SK-N-SH (cell line): ENCODE results near the gene TRIM10. TPM values are rescaled to one million over a fixed set of nuclear protein-coding genes. Genes with fewer than 3 reads are reported as not detected.

ENCODE experiments used
- CTCF ChIA-PET: fragments of 300-600, 350-600 bp; formaldehyde crosslinking; extraction: SDS; loops from one replicate; lab custom pipeline; 2021; lab: Yijun Ruan, JAX
- POLR2A ChIA-PET: fragments of 350-600 bp; sonication (Branson Sonifier 250); formaldehyde crosslinking; extraction: SDS; loops from one replicate; lab custom pipeline; 2020; ENCODE audit warnings: antibody characterized with exemption, inconsistent platforms; lab: Yijun Ruan, JAX
- DNase-seq: peaks from one replicate; pipeline ENCODE4 v3.0.0; 2012
- H2AFZ ChIP-seq: fragments of 200-600 bp; sonication (generic); 2 replicates; pipeline ENCODE4 v1.8.1; 2016; ENCODE audit warnings: antibody characterized with exemption, mild to moderate bottlenecking, low read depth
- H3F3A ChIP-seq: fragments of 200-600 bp; sonication (generic); replicated peaks from 2 replicates; pipeline ENCODE3; 2016; ENCODE audit warnings: antibody characterized with exemption, mild to moderate bottlenecking; ENCODE audit not compliant: insufficient read depth
- H3K27ac ChIP-seq, 2 experiments: fragments of 200-500 bp in 1 of 2; fragments of 200-600 bp in 1 of 2; sonication (Bioruptor generic) in 1 of 2; sonication (generic), shearing (Covaris generic) in 1 of 2; 2 replicates each; pipeline versions ENCODE4 v1.5.1 to v1.6.1; 2014 to 2016; ENCODE audit warnings: low read depth in 2 of 2, inconsistent platforms in 1 of 2, low read length in 1 of 2, mild to moderate bottlenecking in 1 of 2, mixed read lengths in 1 of 2
- H3K27me3 ChIP-seq: fragments of 200-600 bp; sonication (generic), shearing (Covaris generic); 2 replicates; pipeline ENCODE4 v1.6.1; 2016; ENCODE audit warnings: mixed run types; ENCODE audit not compliant: insufficient read depth
- H3K36me3 ChIP-seq, 2 experiments: fragments of 200-500 bp in 1 of 2; fragments of 200-600 bp in 1 of 2; sonication (Bioruptor generic) in 1 of 2; sonication (generic) in 1 of 2; replicated peaks in 1 of 2; 2 replicates each; pipeline versions ENCODE3 to v1.5.1; 2014 to 2016; ENCODE audit warnings: low read length in 1 of 2, mild to moderate bottlenecking in 1 of 2; ENCODE audit not compliant: insufficient read depth in 2 of 2, control insufficient read depth in 1 of 2
- H3K4me1 ChIP-seq, 2 experiments: fragments of 200-500 bp in 1 of 2; fragments of 200-600 bp in 1 of 2; sonication (Bioruptor generic) in 1 of 2; sonication (generic), shearing (Covaris generic) in 1 of 2; 2 replicates each; pipeline versions ENCODE4 v1.5.1 to v1.6.1; 2014 to 2016; ENCODE audit warnings: low read depth in 1 of 2, low read length in 1 of 2, mixed run types in 1 of 2; ENCODE audit not compliant: insufficient read depth in 2 of 2, control insufficient read depth in 1 of 2
- H3K4me2 ChIP-seq: fragments of 200-600 bp; sonication (generic), shearing (Covaris generic); 2 replicates; pipeline ENCODE4 v1.6.1; 2017; ENCODE audit warnings: mixed run types
- H3K4me3 ChIP-seq, 2 experiments: fragments of 200-500 bp in 1 of 2; fragments of 200-600 bp in 1 of 2; sonication (Bioruptor generic) in 1 of 2; sonication (generic), shearing (Covaris generic) in 1 of 2; 2 replicates each; pipeline versions ENCODE4 v1.5.1 to v1.8.1; 2014 to 2016; ENCODE audit warnings: low read depth in 2 of 2, inconsistent platforms in 1 of 2, low read length in 1 of 2, mild to moderate bottlenecking in 1 of 2, mixed read lengths in 1 of 2, moderate library complexity in 1 of 2
- H3K79me2 ChIP-seq: fragments of 200-600 bp; sonication (generic); 2 replicates; pipeline ENCODE4 v1.8.1; 2017; ENCODE audit warnings: mild to moderate bottlenecking; ENCODE audit not compliant: insufficient read depth
- H3K9ac ChIP-seq: fragments of 200-600 bp; sonication (generic); 2 replicates; pipeline ENCODE4 v1.6.1; 2017; ENCODE audit warnings: mixed run types
- H3K9me2 ChIP-seq: fragments of 200-600 bp; sonication (generic); 2 replicates; pipeline ENCODE4 v1.6.1; 2017; ENCODE audit warnings: mixed run types
- H3K9me3 ChIP-seq: fragments of 200-600 bp; sonication (generic); 2 replicates; pipeline ENCODE4 v1.6.1; 2017; ENCODE audit warnings: mixed run types, mild to moderate bottlenecking, moderate library complexity
- H4K20me1 ChIP-seq: fragments of 200-600 bp; sonication (generic); 2 replicates; pipeline ENCODE4 v1.6.1; 2017; ENCODE audit warnings: mild to moderate bottlenecking, mixed run types; ENCODE audit not compliant: insufficient read depth
- CTCF ChIP-seq: fragments of 200-600 bp; sonication (generic); IDR thresholded peaks from 2 replicates; pipeline ENCODE4 v1.6.1; 2017; ENCODE audit warnings: antibody characterized with exemption, mild to moderate bottlenecking, moderate library complexity
- FOSL2 ChIP-seq: IDR thresholded peaks from 2 replicates; pipeline ENCODE4 v1.4.0; 2012; ENCODE audit warnings: low read depth, mild to moderate bottlenecking, moderate library complexity, borderline replicate concordance
- FOXJ3 ChIP-seq: sonication (generic); formaldehyde crosslinking; IDR thresholded peaks from 2 replicates; pipeline ENCODE4 v1.5.1; 2020; ENCODE audit warnings: mild to moderate bottlenecking, missing genetic modification reagents
- FOXM1 ChIP-seq: IDR thresholded peaks from 2 replicates; pipeline ENCODE4 v1.4.0; 2012; ENCODE audit warnings: low read depth, mild to moderate bottlenecking
- MXI1 ChIP-seq: IDR thresholded peaks from 2 replicates; pipeline ENCODE4 v1.6.1; 2012; ENCODE audit warnings: mild to moderate bottlenecking, low read depth, low read length, improper control_type of control experiment
- PBX3 ChIP-seq: IDR thresholded peaks from 2 replicates; pipeline ENCODE4; 2012
- RCOR1 ChIP-seq: fragments of 150-350 bp; IDR thresholded peaks from 2 replicates; pipeline ENCODE4 v1.6.1; 2017; ENCODE audit warnings: antibody characterized with exemption, low read length
- SMC3 ChIP-seq: IDR thresholded peaks from 2 replicates; pipeline ENCODE4 v1.6.1; 2012; ENCODE audit warnings: low read depth, low read length, improper control_type of control experiment
- TAF1 ChIP-seq: IDR thresholded peaks from 2 replicates; pipeline ENCODE4 v1.6.1; 2012; ENCODE audit warnings: low read depth, mild to moderate bottlenecking, low read length, moderate library complexity, borderline replicate concordance
- TEAD4 ChIP-seq: IDR thresholded peaks from 2 replicates; pipeline ENCODE4 v1.4.0; 2012; ENCODE audit warnings: mild to moderate bottlenecking, borderline replicate concordance; ENCODE audit not compliant: insufficient read depth
- USF1 ChIP-seq: IDR thresholded peaks from 2 replicates; pipeline ENCODE4 v1.4.0; 2012; ENCODE audit warnings: low read depth, borderline replicate concordance
- YY1 ChIP-seq: IDR thresholded peaks from 2 replicates; pipeline ENCODE4 v1.4.0; 2012; ENCODE audit warnings: low read depth, mild to moderate bottlenecking
- WGBS: methylation state at CpG from one replicate; pipeline ENCODE4 v1.1.6; 2017; ENCODE audit warnings: low lambda C conversion rate; 5-methylcytosine and 5-hydroxymethylcytosine counted together
- polyA plus RNA-seq, 3 experiments: library from polyadenylated mRNA; depleted of rRNA; stranded (reverse); fragments of >200 nt; gene quantifications; 2 replicates each; pipeline ENCODE4 v1.2.3, GENCODE V29; 2012
- TF ChIP-seq, protein P1 (sequence below): IDR thresholded peaks from 2 replicates; pipeline ENCODE4 v1.4.0; 2012; ENCODE audit warnings: low read depth, borderline replicate concordance
- TF ChIP-seq, protein P2 (sequence below): fragments of 150-350 bp; IDR thresholded peaks from 2 replicates; pipeline ENCODE4 v1.6.1; 2016; ENCODE audit warnings: mild to moderate bottlenecking, low read depth, low read length
- TF ChIP-seq, protein P3 (sequence below): IDR thresholded peaks from 2 replicates; pipeline ENCODE4 v1.6.1; 2012; ENCODE audit warnings: mild to moderate bottlenecking, low read depth, low read length, moderate library complexity

Gene TRIM10
- polyA plus RNA-seq, 1 of the 3 experiments (the other 2 are of a cell fraction) = not detected

- no peak for TF ChIP-seq CTCF
- TF ChIP-seq TEAD4 = no peak
- no peak for TF ChIP-seq FOXJ3
Observed at GRCh38 chr6:30158475-30159040, 2.5 kb downstream of the TRIM10 start (continued).

DNA sequence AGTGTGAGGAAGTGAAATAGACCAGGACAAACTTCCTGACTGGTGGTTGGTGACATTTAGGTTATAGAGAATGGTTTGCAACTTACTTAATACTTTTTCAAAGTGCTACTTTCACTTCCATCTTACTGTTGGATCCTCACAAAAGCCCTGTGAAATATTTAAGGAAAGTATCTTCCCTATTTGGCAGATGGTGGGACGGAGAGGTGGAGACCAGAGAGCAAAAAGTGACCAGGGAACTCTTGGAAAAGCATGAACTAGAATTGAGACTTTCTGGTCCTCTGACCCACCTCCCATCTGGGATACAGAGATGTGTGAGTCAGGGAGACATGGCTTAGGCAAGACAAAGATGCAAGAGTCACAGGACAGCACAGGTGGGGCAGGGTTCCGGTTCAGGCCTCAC is 3.0 kb downstream of the TRIM10 start:
- Histone ChIP-seq H4K20me1 (no peaks in the 10 kb centered on the region), H3K79me2 (no peaks in the 10 kb centered on the region), H3F3A (no peaks in the 10 kb centered on the region), H3K4me1 (no peaks in the 10 kb centered on the region; a peak in 1 of 4 replicates), H3K9me2 (no peaks in the 10 kb centered on the region), H3K4me3 (no peak overlapping the region), H3K27me3 (peaks cover 40% of the 10 kb centered on the region; the same call in 1 of the 2 replicates), H3K27ac (no peak overlapping the region), H3K36me3 (no peaks in the 10 kb centered on the region), H2AFZ (no peak overlapping the region), H3K9ac (no peak overlapping the region), H3K4me2 (no peak overlapping the region), H3K9me3 (no peaks in the 10 kb centered on the region)
- no peak for TF ChIP-seq SMC3
- TF ChIP-seq TEAD4 = no peak
- TF ChIP-seq MXI1 = no peak
- TF ChIP-seq TAF1 = no peak
- TF ChIP-seq, protein P1, sequence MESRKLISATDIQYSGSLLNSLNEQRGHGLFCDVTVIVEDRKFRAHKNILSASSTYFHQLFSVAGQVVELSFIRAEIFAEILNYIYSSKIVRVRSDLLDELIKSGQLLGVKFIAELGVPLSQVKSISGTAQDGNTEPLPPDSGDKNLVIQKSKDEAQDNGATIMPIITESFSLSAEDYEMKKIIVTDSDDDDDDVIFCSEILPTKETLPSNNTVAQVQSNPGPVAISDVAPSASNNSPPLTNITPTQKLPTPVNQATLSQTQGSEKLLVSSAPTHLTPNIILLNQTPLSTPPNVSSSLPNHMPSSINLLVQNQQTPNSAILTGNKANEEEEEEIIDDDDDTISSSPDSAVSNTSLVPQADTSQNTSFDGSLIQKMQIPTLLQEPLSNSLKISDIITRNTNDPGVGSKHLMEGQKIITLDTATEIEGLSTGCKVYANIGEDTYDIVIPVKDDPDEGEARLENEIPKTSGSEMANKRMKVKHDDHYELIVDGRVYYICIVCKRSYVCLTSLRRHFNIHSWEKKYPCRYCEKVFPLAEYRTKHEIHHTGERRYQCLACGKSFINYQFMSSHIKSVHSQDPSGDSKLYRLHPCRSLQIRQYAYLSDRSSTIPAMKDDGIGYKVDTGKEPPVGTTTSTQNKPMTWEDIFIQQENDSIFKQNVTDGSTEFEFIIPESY = no peak
- TF ChIP-seq YY1 = no peak
- no peak for TF ChIP-seq RCOR1
- no peak for TF ChIP-seq PBX3
- TF ChIP-seq, protein P2, sequence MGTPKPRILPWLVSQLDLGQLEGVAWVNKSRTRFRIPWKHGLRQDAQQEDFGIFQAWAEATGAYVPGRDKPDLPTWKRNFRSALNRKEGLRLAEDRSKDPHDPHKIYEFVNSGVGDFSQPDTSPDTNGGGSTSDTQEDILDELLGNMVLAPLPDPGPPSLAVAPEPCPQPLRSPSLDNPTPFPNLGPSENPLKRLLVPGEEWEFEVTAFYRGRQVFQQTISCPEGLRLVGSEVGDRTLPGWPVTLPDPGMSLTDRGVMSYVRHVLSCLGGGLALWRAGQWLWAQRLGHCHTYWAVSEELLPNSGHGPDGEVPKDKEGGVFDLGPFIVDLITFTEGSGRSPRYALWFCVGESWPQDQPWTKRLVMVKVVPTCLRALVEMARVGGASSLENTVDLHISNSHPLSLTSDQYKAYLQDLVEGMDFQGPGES = no peak
- TF ChIP-seq FOXM1 = no peak
- TF ChIP-seq FOSL2 = no peak
- TF ChIP-seq, protein P3, sequence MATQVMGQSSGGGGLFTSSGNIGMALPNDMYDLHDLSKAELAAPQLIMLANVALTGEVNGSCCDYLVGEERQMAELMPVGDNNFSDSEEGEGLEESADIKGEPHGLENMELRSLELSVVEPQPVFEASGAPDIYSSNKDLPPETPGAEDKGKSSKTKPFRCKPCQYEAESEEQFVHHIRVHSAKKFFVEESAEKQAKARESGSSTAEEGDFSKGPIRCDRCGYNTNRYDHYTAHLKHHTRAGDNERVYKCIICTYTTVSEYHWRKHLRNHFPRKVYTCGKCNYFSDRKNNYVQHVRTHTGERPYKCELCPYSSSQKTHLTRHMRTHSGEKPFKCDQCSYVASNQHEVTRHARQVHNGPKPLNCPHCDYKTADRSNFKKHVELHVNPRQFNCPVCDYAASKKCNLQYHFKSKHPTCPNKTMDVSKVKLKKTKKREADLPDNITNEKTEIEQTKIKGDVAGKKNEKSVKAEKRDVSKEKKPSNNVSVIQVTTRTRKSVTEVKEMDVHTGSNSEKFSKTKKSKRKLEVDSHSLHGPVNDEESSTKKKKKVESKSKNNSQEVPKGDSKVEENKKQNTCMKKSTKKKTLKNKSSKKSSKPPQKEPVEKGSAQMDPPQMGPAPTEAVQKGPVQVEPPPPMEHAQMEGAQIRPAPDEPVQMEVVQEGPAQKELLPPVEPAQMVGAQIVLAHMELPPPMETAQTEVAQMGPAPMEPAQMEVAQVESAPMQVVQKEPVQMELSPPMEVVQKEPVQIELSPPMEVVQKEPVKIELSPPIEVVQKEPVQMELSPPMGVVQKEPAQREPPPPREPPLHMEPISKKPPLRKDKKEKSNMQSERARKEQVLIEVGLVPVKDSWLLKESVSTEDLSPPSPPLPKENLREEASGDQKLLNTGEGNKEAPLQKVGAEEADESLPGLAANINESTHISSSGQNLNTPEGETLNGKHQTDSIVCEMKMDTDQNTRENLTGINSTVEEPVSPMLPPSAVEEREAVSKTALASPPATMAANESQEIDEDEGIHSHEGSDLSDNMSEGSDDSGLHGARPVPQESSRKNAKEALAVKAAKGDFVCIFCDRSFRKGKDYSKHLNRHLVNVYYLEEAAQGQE = no peak
- TF ChIP-seq CTCF = no peak
- TF ChIP-seq USF1 = no peak
- WGBS = 38% methylated on average over 2 of the region's 2 CpGs
- no peak for DNase-seq
- ChIA-PET CTCF (interaction anchor here (0.7 to 1.4 kb wide), 2 partner anchors 27 to 145 kb away, joined by 3 to 5 read pairs; no protein-coding TSS in a partner anchor), POLR2A (no interaction called here)
